GM18909 (cell line): ENCODE results near the gene SLC19A1.

Experiments used
- ATAC-seq: cut with Tn5 transposase; IDR thresholded peaks from one replicate; pipeline ENCODE4 v1.9.1; 2021; ENCODE audit warnings: mild to moderate bottlenecking; ENCODE audit not compliant: unreplicated experiment, poor library complexity

Gene SLC19A1

GRCh38 chr21:45542242-45542666 lies at the start of gene SLC19A1:
Gene SLC19A1 (minus strand): TSS chr21:45542440. CDS start chr21:45537959, 4,481 bp downstream.
- ATAC-seq: peak; percentile 58

- no peak for ATAC-seq
Measured at GRCh38 chr21:45591619-45592207, 49.5 kb upstream of the SLC19A1 start.

GRCh38 chr21:45590726-45591618 lies 48.7 kb upstream of the SLC19A1 start:
- peak; percentile 31 for ATAC-seq

GRCh38 chr21:45590246-45590725 lies 48.0 kb upstream of the SLC19A1 start:
- ATAC-seq: peak; percentile 49

GRCh38 chr21:45589686-45590245 lies 47.5 kb upstream of the SLC19A1 start:
- no peak for ATAC-seq

- no peak for ATAC-seq
Measured at GRCh38 chr21:45588871-45589491, 46.7 kb upstream of the SLC19A1 start.

GRCh38 chr21:45588086-45588825 lies 46.0 kb upstream of the SLC19A1 start:
- ATAC-seq: no peak

- no peak for ATAC-seq
Measured at GRCh38 chr21:45586289-45586858, 44.1 kb upstream of the SLC19A1 start.

- ATAC-seq: no peak
Measured at GRCh38 chr21:45584786-45585185, 42.5 kb upstream of the SLC19A1 start.

- ATAC-seq: no peak
Measured at GRCh38 chr21:45583831-45584509, 41.7 kb upstream of the SLC19A1 start.

GRCh38 chr21:45582128-45582527 lies 39.9 kb upstream of the SLC19A1 start:
- ATAC-seq: no peak

GRCh38 chr21:45581322-45581712 lies 39.1 kb upstream of the SLC19A1 start:
- no peak for ATAC-seq

GRCh38 chr21:45580576-45581321 lies 38.5 kb upstream of the SLC19A1 start:
- ATAC-seq: no peak

- ATAC-seq: no peak
Measured at GRCh38 chr21:45580181-45580575, 37.9 kb upstream of the SLC19A1 start.

- no peak for ATAC-seq
Measured at GRCh38 chr21:45579383-45580180, 37.3 kb upstream of the SLC19A1 start.

- no peak for ATAC-seq
Measured at GRCh38 chr21:45578811-45579381, 36.7 kb upstream of the SLC19A1 start.

GRCh38 chr21:45578176-45578801 lies 36.0 kb upstream of the SLC19A1 start:
- ATAC-seq: no peak
